CD4-positive, alpha-beta T cell treated with Interleukin-10 for 1 hour (primary cell): ENCODE results near the gene PPP1R3E.
"Not testable (repeated sequence)": the region's sequence is repeated elsewhere in the genome, so short reads cannot be mapped to it uniquely, and the experiment has no call there.

ENCODE experiments used
- DNase-seq: peaks from one replicate; pipeline ENCODE4 v3.0.0-alpha.2; 2020

The PPP1R3E gene, protein sequence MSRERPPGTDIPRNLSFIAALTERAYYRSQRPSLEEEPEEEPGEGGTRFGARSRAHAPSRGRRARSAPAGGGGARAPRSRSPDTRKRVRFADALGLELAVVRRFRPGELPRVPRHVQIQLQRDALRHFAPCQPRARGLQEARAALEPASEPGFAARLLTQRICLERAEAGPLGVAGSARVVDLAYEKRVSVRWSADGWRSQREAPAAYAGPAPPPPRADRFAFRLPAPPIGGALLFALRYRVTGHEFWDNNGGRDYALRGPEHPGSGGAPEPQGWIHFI

DNA sequence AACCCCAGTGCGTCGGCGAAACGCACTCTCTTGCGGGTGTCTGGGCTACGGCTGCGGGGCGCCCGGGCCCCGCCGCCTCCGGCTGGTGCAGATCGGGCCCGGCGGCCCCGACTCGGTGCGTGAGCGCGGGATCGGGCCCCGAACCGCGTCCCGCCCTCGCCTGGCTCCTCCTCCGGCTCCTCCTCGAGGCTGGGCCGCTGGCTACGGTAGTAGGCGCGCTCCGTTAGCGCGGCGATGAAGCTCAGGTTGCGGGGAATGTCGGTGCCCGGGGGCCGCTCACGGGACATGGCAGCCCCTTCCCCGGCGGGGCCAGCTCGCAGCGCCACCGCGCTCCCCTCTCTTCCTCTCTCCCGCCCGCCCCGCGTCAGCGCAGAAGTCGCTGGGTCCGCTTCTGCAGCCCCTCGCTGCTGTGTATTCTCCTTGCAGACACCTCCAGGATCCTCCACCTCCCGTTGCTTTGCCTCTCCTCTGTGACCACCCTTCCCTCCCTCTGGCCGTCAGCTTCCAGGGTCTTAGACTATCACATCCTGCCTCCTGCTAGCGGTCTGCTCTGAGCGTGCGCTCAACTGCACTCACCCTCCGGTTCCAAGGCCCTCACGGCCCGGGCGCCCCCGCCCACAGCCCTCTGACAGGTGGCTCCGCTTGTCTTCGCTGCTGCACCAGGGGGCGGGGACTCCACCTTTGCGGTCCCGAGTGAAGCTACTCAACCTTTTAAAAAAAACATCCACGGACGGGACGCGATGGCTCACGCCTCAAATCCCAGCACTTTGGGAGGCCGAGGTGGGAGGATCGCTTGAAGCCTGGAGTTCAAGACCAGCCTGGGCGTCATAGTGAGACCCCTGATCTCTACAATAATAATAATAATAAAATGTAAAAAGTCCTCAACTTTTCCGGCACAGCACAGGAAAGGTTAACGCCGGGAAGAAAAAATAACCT, at the start of gene PPP1R3E:
PPP1R3E (minus strand) TSS at position 570 of the 936 bp plus-strand sequence; CDS start at position 287, 283 bp downstream.
- peak; percentile 88 for DNase-seq

DNA sequence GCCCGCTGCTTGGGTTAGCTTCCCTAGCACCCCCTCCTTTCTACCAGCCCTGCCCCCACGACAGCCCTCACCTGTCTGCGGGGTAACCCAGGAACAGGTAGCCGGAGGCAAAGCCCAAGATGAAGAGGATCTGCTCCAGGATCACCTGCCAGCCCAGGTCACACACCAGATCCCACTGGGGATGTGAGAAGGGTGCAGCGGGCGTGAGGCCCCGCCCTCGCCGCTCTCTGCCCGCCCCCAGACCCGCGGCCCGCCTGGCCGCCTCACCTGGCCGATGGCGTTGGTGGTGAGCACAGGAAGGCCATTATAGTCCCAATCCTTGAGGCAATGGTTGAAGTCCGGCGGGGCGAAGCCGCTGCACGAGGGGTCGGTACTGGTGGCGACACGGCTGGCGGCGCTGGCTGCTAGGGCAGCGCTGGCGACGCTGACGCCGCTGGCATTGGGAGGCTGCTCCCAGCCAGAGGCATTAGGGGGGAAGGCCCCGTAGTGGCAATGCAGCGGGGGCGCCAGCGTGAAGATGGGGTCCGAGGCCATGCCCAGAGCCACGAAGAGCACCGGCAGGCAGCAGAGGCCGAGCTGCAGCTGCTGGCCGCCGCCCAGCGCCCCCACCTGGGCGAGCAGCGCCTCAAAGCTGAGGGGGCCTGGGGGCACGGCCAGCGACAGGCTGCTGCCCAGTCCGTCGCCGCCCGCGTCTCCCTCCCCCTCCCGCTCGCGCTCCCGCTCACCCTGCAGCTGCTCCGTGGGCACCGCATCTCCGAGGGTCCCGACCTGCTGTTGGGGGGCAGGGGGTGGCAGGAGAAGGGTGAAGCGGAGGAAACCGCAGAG, 49.2 kb upstream of the PPP1R3E start:
- no peak for DNase-seq

DNA sequence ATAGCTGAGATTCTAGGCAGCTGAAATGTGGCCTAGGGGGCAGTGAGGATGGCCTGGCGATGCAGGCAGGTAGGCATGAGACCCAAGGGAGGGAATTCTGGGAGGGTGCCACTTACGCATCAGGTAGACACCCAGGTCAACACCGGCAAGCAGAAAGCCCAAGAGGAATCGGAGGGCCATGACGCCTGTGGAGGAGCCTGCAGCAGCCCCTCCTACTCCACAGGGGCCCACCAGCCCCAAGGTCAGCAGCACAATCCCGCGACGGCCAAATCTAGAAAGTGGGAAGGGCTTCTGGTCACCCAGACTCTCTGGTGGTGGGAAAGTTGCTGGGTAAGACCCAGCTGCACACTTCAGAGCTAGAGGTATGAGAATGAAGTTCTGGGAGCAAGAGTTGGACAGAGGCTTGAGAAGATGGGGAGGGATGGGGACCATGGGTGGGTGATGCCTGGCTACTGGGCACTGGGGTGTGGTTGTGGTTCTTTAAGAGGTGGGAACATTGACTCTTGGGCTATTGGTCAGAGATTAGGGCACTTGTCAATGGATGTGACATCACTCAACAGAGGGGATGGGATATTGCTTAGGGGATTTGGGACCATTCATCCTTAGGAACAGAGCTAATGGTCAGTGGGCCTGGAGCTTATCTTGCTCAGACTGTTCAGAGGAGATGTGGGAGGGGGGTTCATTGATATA, 46.6 kb upstream of the PPP1R3E start:
- DNase-seq = no peak

DNA sequence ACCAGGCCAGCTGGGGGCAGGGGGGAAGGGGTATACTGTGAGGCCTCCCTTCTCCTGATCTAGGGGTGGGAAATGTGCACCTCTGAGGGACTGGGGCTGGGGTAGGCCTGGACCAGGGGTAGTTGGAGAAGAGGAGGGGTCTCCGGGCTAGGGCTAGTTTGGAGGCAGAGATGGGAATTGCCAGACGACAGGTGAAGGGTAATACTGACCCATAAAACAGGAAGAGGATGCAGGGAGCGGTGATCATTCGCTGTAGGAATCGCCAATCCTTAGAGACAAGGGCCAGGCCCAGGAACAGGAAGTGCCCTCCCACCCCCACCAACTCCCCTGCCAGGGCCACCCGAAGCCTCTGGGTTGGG, 45.6 kb upstream of the PPP1R3E start:
- no peak for DNase-seq

DNA sequence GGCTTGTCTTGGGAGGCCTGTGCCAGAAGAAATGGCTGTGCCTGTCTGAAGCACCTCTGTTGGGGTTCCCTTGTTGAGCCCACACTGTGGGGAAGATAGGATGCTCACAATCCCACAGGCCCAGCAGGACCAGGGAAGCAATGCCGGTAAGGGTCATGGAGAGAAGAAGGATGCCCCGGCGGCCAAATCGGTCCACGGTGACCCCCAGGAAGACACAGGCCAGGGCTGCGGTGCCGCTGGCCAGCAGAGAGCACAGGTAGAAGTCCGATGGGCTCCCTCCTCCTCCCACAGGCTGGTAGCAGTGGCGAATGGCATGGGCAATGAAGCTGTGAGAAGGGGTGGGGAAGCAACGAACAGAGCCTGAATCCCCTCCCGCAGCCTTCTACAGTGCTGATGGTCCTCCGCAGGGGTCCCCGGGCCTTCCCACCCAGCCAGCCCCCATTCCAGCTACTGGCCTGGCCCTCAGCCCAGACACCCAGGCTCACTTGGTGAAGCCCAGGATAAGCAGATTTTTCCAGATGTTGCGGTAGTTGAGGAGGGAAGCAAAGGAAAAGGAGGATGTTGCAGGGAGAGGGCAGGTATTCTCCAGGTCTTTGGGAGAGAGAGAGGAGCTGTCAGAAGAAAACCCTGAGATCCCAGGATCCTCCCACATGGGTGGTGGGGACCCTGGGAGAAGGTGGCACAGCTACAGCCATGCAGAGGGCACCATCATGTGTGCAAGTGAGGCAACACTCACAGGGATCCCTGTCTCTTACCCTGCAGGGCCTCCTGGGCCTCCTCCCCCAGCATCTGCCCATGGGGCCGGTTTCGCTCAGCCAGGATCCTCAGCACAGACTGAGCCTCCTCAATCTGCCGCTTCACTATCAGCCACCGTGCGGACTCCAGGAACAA, 45.0 kb upstream of the PPP1R3E start:
- no peak for DNase-seq

DNA sequence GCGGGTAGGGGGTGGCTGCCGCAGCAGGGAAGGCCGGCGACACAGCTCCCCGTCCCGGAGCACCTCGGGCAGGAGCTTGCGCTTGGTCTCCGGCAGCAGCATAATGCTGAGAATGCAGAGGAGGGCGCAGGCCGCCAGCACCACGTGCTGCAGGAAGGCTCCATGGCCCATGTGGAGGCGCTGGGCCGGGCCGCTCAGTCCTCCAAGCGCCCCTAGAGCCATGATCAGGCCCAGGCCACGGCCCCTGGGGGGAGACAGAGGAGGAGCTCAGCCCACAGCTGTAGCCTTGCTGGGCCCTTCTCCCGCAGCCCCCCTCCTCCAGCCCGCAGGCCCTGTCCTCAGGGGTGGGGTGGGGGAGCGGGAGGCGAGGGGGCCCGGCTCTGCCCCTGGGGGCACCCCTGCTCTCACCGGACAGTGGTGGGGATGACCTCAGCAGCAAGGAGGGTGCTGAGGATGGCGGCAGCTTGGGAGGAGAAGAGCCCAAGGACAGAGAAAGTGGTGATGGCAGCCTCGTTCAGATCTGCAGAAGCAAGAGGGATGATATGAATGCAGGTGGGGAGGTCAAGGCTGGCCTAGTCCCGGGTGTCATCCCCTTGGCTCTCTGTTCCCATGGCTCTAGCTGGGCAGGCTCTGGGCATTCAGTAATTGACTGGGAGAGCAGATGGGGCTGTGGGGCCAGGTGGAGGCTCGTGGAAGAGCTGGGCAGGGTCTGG, 44.2 kb upstream of the PPP1R3E start:
- no peak for DNase-seq

DNA sequence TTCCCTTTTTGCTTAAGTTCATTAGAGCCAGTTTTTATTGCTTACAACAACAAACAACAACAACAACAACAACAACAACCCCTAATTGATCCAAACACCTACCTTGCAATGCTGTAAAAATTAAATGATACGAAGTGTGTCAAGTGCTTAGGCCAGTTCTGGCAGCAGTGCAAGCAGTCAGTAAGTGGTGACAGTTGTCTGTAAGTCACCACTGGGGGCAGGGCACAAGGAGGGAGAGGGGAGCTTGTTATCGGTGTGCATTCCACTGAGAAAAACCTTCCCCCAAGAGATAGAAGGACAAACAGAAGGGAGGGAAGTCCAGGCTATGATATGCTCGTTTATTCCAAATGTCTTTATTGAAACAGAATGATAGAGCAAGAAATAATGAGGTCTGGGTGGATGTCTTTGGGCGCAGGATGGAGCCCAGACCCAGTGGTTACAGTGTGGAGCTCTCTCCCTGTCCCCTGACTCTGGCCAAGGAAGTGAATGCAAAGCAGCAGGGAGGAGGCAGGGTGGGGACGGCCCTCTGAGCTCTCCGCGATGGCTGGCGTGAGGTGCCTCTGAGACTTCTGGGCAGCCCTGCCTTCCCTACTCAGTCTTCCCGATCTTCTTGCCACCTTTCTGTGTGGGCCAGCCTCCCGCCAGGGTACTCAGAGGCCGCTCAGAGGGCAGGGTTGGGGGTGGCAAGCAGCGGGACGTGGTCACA, 43.5 kb upstream of the PPP1R3E start:
- DNase-seq = no peak

DNA sequence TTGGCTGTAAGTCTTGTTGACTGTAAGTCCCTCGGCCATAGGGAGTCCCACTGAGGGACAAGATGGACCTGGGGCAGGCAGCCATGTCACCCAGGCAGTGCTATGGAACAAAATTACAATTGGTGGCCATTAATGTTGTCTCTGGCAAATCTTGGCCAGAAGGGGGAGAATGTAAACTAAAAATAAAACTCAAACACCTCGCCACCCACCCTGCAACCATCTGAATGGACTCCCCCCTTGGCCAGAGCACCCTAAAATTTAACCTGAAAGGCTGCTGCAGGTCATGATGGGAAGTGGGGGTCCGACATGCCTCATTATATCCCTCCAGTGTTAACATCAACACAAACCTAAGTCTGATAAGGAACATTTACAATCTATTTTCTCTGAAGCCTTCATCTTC, 41.8 kb upstream of the PPP1R3E start:
- DNase-seq = no peak

DNA sequence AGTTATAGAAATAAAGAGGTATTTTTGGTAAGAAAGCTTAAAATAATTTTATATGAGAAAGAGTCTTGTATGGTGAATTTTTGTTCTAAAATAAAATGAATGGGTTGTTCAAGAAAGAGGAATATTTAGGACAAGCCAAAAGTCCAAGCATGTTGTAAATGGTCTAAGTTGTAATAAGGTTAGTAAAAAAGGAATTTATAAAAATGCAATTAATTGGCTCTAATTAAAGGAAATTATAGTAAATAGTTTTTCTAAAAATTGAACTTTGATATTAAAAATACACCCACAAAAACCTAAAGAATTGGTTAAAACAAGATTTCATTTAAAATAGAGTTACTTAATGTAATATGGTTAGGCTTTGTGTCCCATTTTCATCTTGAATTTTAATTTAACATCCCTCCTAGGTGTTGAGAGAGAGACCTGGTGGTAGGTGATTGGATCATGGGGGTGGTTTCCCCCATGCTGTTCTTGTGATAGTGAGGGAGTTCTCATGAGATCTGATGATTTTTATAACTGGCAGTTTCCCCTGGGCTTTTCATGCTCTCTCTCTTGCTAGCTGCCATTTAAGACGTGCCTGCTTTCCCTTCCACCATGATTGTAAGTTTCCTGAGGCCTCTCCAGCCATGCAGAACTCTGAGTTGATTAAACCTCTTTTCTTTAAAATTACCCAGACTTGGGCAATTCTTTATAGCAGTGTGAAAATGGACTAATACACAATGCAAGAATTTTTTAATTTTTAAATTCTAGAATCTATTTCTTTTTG, 37.0 kb upstream of the PPP1R3E start:
- DNase-seq = no peak

DNA sequence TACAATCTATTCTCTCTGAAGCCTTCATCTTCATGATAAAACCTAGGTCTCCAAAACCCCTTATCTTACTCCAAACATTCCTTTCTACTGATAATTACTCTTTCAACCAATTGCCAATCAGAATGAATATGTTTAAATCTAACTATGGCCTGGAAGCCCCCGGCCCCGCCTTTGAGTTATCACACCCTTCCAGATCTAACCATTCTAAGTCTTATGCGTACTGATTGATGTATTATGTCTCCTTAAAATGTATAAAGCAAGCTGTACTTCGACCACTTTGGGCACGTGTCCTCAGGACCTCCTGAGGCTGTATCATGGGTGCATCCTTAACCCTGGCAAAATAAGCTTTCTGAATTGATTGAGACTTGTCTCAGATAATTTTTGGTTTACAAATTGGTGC, 33.0 kb upstream of the PPP1R3E start:
- no peak for DNase-seq

DNA sequence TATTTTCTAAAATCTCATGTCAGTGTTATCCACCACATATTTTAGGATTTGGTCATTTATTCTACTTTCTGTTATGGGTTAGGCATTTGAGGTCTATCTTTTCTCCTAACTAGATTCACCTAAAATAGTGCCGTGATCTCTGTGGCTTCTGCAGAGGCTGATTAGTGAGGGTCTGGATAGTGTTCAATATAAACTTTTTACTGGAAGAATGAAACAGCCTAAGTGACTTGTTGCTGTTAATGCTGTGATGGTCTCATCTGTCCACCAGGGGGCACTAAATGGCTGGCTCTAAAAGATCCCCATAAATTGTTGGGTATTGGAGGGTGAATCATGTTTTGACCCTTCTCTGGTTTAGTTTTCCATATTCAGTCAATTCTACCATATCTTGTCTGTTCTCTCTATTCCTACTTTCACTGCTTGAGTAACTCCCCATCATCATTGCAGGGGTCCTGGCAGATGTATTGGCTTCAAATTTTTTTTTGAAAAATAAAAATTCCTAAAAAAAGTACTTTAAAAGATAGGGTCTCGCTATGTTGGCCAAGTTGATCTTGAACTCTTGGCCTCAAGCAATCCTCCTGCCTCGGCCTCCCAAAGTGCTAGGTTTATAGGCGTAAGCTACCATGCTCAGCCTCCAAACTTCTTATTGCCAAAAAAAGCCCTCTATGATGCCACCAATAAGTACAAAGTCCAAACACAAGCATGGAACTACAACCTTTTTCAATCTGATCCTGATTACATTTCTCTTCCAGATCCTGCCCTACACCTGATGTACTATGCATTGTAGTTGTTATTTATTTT, 25.5 kb upstream of the PPP1R3E start:
- DNase-seq = peak; percentile 77

DNA sequence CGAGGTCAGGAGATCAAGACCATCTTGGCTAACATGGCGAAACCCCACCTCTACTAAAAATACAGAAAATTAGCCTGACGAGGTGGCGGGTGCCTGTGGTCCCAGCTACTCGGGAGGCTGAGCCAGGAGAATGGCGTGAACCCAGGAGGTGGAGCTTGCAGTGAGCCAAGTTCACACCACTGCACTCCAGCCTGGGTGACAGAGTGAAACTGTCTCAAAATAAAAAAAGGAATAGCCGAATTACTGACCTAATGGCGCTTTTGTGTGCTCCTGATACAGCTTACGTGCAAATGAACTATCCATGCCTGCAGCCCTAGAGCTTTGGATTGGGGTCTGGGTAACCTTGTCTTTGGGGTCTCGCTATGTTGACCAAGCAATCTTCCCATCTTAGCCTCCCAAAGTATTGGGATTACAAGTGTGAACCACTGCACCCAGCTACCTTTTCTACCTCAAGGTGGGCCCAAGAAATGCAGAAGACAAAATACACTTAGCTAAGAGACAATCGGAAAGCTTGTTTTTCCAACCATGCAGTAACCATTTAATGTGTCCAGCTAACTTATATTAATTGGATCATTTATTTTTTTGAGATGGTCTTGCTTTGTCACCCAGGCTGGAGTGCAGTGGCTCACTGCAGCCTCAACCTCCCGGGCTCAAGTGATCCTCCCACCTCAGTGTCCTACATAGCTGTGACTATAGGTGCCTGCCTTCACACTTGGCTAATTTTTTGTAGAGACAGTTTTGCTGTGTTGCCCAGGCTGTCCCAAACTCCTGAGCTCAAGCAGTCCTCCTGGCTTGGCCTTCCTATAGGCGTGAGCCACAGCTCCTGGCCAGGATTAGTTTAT, 24.1 kb upstream of the PPP1R3E start:
- no peak for DNase-seq

DNA sequence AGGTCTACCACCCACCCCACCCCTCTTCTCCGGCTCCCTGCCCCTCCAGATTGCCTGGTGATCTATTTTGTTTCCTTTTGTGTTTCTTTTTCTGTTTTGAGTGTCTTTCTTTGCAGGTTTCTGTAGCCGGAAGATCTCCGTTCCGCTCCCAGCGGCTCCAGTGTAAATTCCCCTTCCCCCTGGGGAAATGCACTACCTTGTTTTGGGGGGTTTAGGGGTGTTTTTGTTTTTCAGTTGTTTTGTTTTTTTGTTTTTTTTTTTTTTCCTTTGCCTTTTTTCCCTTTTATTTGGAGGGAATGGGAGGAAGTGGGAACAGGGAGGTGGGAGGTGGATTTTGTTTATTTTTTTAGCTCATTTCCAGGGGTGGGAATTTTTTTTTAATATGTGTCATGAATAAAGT, 23.1 kb upstream of the PPP1R3E start:
- not testable (repeated sequence) for DNase-seq

DNA sequence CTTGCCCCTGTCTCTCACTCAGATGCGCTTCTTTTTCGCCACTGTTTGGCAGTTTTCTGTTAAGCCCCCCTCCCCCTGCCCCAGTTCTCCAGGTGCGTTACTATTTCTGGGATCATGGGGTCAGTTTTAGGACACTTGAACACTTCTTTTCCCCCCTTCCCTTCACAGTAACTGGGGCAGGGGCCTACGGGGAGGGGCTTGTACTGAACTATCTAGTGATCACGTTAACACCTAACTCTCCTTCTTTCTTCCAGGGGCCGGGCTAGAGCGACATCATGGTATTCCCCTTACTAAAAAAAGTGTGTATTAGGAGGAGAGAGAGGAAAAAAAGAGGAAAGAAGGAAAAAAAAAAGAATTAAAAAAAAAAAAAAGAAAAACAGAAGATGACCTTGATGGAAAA, 22.3 kb upstream of the PPP1R3E start:
- no peak for DNase-seq

DNA sequence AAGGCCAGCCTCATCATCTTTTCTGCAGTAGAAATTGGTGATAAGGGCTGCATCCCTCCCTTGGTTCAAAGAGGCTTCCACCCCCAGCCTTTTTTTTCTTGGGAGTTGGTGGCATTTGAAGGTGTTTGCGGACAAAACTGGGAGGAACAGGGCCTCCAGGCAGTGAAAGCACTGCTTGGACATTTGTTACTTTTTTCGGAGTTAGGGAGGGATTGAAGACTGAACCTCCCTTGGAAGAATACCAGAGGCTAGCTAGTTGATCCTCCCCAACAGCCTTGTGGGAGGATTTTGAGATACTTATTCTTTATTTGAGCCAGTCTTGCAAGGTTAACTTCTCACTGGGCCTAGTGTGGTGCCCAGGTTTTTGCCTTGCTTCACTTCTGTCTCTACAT, 21.8 kb upstream of the PPP1R3E start:
- no peak for DNase-seq

DNA sequence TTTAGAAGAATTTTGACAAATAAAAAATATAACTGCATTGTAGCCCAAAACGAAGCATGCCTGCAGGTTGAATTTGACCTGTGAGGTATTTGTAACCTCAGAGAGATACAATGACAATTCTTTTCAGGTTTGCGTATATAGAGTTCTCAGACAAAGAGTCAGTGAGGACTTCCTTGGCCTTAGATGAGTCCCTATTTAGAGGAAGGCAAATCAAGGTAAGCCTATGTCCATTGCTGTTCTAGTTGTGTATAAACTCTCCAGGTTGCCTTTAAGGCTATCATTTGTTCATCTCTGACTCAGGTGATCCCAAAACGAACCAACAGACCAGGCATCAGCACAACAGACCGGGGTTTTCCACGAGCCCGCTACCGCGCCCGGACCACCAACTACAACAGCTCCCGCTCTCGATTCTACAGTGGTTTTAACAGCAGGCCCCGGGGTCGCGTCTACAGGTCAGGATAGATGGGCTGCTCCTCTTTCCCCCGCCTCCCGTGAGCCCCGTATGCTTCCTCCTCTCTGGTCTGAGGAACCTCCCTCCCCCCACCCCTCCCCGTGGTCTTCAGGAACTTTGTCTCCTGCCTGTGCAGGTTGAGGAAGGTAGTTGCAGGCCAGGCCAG, 21.3 kb upstream of the PPP1R3E start:
- DNase-seq = no peak
